Spleen (tissue), 11 donors: ENCODE measurements around the gene ECT2L. TPM values are rescaled to one million over a fixed set of nuclear protein-coding genes. Genes with fewer than 3 reads are reported as not detected.

Experiments
- DNase-seq: peaks from one replicate; pipeline ENCODE4 v3.0.0-alpha.2; 2020
- H3K27ac ChIP-seq, 8 donors: fragments of 200-600 bp; sonication (generic) in 7 of 8; 1 replicate in 4 of 8; 2 replicates in 4 of 8; pipeline versions ENCODE4 v1.5.0 to v1.8.0; 2016 to 2021; ENCODE audit warnings: inconsistent platforms in 4 of 8, mild to moderate bottlenecking in 4 of 8, moderate library complexity in 1 of 8
- H3K27me3 ChIP-seq, 7 donors: fragments of 200-600 bp; sonication (generic) in 6 of 7; replicated peaks in 1 of 7; 1 replicate in 4 of 7; 2 replicates in 3 of 7; pipeline versions ENCODE4 v1.5.0 to v1.8.0; 2016 to 2021; ENCODE audit warnings: inconsistent platforms in 3 of 7, mild to moderate bottlenecking in 1 of 7
- H3K36me3 ChIP-seq, 6 donors: fragments of 200-600 bp; sonication (generic) in 5 of 6; 1 replicate in 4 of 6; 2 replicates in 2 of 6; pipeline versions ENCODE4 v1.5.0 to v1.8.0; 2016 to 2021; ENCODE audit warnings: inconsistent platforms in 2 of 6
- H3K4me1 ChIP-seq, 6 donors: fragments of 200-600 bp; sonication (generic) in 5 of 6; 1 replicate in 3 of 6; 2 replicates in 3 of 6; pipeline versions ENCODE4 v1.5.0 to v1.8.0; 2016 to 2021; ENCODE audit warnings: inconsistent platforms in 3 of 6
- H3K4me3 ChIP-seq, 8 donors: fragments of 200-600 bp; sonication (generic) in 7 of 8; 1 replicate in 4 of 8; 2 replicates in 4 of 8; pipeline versions ENCODE4 v1.5.0 to v1.8.0; 2016 to 2021; ENCODE audit warnings: inconsistent platforms in 4 of 8, mild to moderate bottlenecking in 4 of 8, moderate library complexity in 2 of 8
- H3K9me3 ChIP-seq, 8 donors: fragments of 200-600 bp; sonication (generic) in 7 of 8; 1 replicate in 4 of 8; 2 replicates in 4 of 8; pipeline versions ENCODE4 v1.5.0 to v1.8.0; 2016 to 2021; ENCODE audit warnings: inconsistent platforms in 4 of 8
- CTCF ChIP-seq, 11 experiments: fragments of 200-600 bp in 7 of 11; fragments of 450-650 bp in 4 of 11; sonication (generic) in 4 of 11; IDR thresholded peaks in 8 of 11; conservative IDR thresholded peaks in 3 of 11; 1 replicate in 7 of 11; 2 replicates in 4 of 11; pipeline versions ENCODE4 v1.4.0 to v1.8.0; 2016 to 2021; ENCODE audit warnings: antibody characterized with exemption in 11 of 11, inconsistent platforms in 4 of 11, mild to moderate bottlenecking in 1 of 11
- POLR2A ChIP-seq, 3 donors: fragments of 450-650 bp; IDR thresholded peaks; one replicate each; pipeline ENCODE4 v1.5.1; 2017; ENCODE audit warnings: antibody characterized with exemption in 3 of 3, mild to moderate bottlenecking in 1 of 3
- POLR2AphosphoS5 ChIP-seq, 3 donors: sonication (generic); formaldehyde crosslinking; IDR thresholded peaks; one replicate each; pipeline ENCODE4 v1.5.1; 2017; ENCODE audit warnings: antibody characterized with exemption in 3 of 3
- WGBS, 5 donors: extraction: QIAGEN DNeasy Blood & Tissue Kit in 3 of 5; methylation state at CpG; one replicate each; pipeline versions ENCODE4 v1.1.5 to v1.1.7; 2013 to 2018; 5-methylcytosine and 5-hydroxymethylcytosine counted together
- intact Hi-C: fragments of 100-400 bp; cut with DNase I; formaldehyde crosslinking; loops from one replicate; pipeline ENCODE4 v1.15.0; 2023; ENCODE audit warnings: low total_unique reads
- polyA plus RNA-seq, 3 donors: library from polyadenylated mRNA; stranded (reverse); fragments of 200-250 nt; gene quantifications; one replicate each; pipeline ENCODE4 v1.2.1, GENCODE V29; 2013
- total RNA-seq, 7 donors: library from RNA; depleted of rRNA in 3 of 7; stranded (reverse); fragments of >200 nt in 3 of 7; fragmentation: NEBNext Ultra II Directional in 4 of 7; extraction: Animal tissue kit (Norgen Biotek cat#: 25700) in 4 of 7; gene quantifications; one replicate each; pipeline versions ENCODE4 v1.1.0 to v1.2.1, GENCODE V29; 2016 to 2021
- donor health status: healthy with polysubstance abuse.
- donor health status: DM: no; HTN: no; CAD: no; lungs with moderate emphysema.
- donor health status: DM: no; HTN: no; CAD: no.
- donor health status: Bipolar disorder and iron deficiency.
- donor health status: healthy.
- donor health status: DM: no; HTN: no; CAD: no.
- donor health status: DM: yes; HTN: yes; CAD: no.

Gene ECT2L
- total and polyA plus RNA-seq, 10 donors: 0.12 to 0.17 (median 0.13) TPM; not detected in 7

DNA sequence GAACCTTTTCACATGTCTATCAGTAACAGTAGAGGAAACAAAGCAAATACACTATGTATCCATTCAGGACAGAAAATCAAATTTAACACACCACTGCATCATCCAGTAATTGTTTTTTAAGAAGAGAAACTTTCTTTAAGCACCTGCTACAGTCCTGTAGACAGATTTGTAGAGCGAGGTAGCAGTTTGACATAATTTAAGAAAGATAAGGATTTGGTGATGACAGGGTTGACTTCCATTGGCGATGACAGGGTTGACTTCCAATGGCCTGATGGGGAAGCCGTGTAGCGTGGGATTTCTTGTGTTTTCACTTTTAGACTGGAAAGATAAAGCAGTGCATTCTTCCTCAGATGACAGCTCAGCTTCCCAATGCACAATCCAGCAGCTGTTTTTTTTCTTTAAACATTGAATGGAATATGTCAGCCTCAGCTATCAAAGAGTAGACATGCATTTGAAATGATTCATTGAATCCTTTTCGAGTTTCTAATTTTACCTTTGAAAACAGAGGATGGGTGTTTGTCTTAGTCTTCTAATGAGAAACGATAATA lies 68.5 kb downstream of the ECT2L start:
- no peak for TF ChIP-seq CTCF (IDR thresholded peaks at IDR 0.05 in 8 of 11, conservative IDR thresholded peaks at IDR 0.05 in 3 of 11)
- TF ChIP-seq POLR2A (IDR thresholded peaks at IDR 0.05): no peak
- TF ChIP-seq POLR2AphosphoS5 (IDR thresholded peaks at IDR 0.05): no peak
- H3K27me3 ChIP-seq: no peaks in the 10 kb centered on the region
- DNase-seq: no peak
- intact Hi-C loops: no loop called here
- H3K4me1 ChIP-seq: no peaks in the 10 kb centered on the region
- no peak overlapping the region for H3K27ac ChIP-seq
- H3K9me3 ChIP-seq: no peaks in the 10 kb centered on the region
- WGBS, 5 donors: 78 to 89% (median 84%) methylated on average over 6 of the region's 6 CpGs
- no peaks in the 10 kb centered on the region for H3K36me3 ChIP-seq
- no peak overlapping the region for H3K4me3 ChIP-seq

- no peak for DNase-seq
- intact Hi-C loops: no loop called here
- Histone ChIP-seq H3K27ac (no peak overlapping the region), H3K4me1 (no peaks in the 10 kb centered on the region), H3K4me3 (no peak overlapping the region), H3K27me3 (no peaks in the 10 kb centered on the region), H3K9me3 (no peaks in the 10 kb centered on the region), H3K36me3 (no peaks in the 10 kb centered on the region)
- TF ChIP-seq POLR2AphosphoS5 (IDR thresholded peaks at IDR 0.05): no peak
- TF ChIP-seq CTCF (IDR thresholded peaks at IDR 0.05 in 8 of 11, conservative IDR thresholded peaks at IDR 0.05 in 3 of 11): no peak
- no peak for TF ChIP-seq POLR2A (IDR thresholded peaks at IDR 0.05)
- WGBS, 5 donors: 77 to 89% (median 85%) methylated on average over 6 of the region's 6 CpGs
Observed at GRCh38 chr6:138865480-138866109, 69.7 kb downstream of the ECT2L start.

- intact Hi-C loops: no loop called here
- Histone ChIP-seq H3K9me3 (no peaks in the 10 kb centered on the region), H3K27ac (no peak overlapping the region), H3K36me3 (no peaks in the 10 kb centered on the region), H3K27me3 (no peaks in the 10 kb centered on the region), H3K4me3 (no peak overlapping the region), H3K4me1 (no peaks in the 10 kb centered on the region)
- TF ChIP-seq POLR2AphosphoS5 (IDR thresholded peaks at IDR 0.05) (no peak), POLR2A (IDR thresholded peaks at IDR 0.05) (no peak), CTCF (IDR thresholded peaks at IDR 0.05 in 8 of 11, conservative IDR thresholded peaks at IDR 0.05 in 3 of 11) (no peak)
- DNase-seq: no peak
Observed at GRCh38 chr6:138868181-138868580, 72.3 kb downstream of the ECT2L start.

DNA sequence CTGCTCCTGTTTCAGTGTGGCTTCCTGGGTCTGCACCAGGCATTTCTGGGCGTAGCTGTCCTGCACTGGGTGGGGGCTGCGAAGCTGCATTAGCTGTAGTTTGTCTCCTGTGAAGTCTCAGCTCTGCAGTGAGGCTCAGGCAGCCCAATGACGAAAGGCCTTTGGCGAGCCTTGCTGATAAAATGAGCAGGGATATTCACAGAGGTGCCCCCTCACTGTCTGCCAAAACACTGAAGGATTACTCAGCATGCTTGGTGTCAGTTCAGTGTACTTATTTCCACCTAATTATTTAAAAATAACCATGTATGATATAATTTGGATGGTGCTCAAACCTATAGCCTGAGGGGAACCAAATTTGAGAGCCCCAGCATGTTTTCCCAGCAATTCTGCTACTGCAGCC lies 73.5 kb downstream of the ECT2L start:
- Histone ChIP-seq H3K4me3 (no peak overlapping the region), H3K36me3 (no peaks in the 10 kb centered on the region), H3K27ac (no peak overlapping the region), H3K4me1 (no peaks in the 10 kb centered on the region), H3K9me3 (no peaks in the 10 kb centered on the region), H3K27me3 (no peaks in the 10 kb centered on the region)
- 74 to 94% (median 93%) methylated on average over 4 of the region's 4 CpGs for WGBS, 5 donors
- DNase-seq: no peak
- TF ChIP-seq CTCF (IDR thresholded peaks at IDR 0.05 in 8 of 11, conservative IDR thresholded peaks at IDR 0.05 in 3 of 11) (no peak), POLR2AphosphoS5 (IDR thresholded peaks at IDR 0.05) (no peak), POLR2A (IDR thresholded peaks at IDR 0.05) (no peak)
- intact Hi-C loops: no loop called here
